Measurements from ENCODE around the gene GPR25. TPM values are rescaled to one million over a fixed set of nuclear protein-coding genes. Genes with fewer than 3 reads are reported as not detected.

Gene GPR25
- total RNA-seq, 1 experiment from 2014 or later = not detected

DNA sequence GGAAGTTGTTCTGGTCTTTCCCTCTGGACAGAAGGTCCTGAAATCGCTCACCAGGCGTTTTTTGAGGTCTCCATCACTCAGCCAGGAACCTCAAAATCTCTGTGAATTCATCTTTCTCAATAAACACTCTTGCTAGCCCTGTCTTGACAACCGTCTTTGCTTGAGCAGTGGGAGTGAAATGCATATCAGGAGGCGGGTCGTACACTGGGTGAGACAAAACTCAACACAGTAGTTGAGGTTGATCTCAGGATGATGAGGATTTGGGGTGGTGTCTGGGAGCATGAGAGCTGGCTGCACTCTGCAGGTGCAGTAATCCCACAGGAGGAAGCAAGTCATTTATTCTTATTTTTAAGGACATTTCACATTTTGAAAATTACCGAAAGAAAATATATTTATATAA lies 1.9 kb downstream of the GPR25 start:
- Histone ChIP-seq H3K36me3 (ENCODE audit: insufficient read depth, low read length, poor library complexity, severe bottlenecking) (no peaks in the 10 kb centered on the region), H3K4me1 (ENCODE audit: insufficient read depth, low read length, poor library complexity, severe bottlenecking) (no peaks in the 10 kb centered on the region), H3K9me3 (ENCODE audit: low read depth, low read length, poor library complexity, severe bottlenecking) (no peaks in the 10 kb centered on the region), H3K27ac (ENCODE audit: low read depth, low read length, poor library complexity, severe bottlenecking) (no peak overlapping the region), H3K4me3 (ENCODE audit: low read depth, low read length, poor library complexity, severe bottlenecking) (no peak overlapping the region), H3K27me3 (replicated peaks; ENCODE audit: insufficient read depth, low read depth, low read length, poor library complexity) (peaks cover 8% of the 10 kb centered on the region)
- BruUV-seq (replicated peaks) = no TSS peak
- intact Hi-C loops (cut with micrococcal nuclease; ENCODE audit: unreplicated experiment) = no loop called here
- TF ChIP-seq, protein P1, sequence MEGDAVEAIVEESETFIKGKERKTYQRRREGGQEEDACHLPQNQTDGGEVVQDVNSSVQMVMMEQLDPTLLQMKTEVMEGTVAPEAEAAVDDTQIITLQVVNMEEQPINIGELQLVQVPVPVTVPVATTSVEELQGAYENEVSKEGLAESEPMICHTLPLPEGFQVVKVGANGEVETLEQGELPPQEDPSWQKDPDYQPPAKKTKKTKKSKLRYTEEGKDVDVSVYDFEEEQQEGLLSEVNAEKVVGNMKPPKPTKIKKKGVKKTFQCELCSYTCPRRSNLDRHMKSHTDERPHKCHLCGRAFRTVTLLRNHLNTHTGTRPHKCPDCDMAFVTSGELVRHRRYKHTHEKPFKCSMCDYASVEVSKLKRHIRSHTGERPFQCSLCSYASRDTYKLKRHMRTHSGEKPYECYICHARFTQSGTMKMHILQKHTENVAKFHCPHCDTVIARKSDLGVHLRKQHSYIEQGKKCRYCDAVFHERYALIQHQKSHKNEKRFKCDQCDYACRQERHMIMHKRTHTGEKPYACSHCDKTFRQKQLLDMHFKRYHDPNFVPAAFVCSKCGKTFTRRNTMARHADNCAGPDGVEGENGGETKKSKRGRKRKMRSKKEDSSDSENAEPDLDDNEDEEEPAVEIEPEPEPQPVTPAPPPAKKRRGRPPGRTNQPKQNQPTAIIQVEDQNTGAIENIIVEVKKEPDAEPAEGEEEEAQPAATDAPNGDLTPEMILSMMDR (conservative IDR thresholded peaks at IDR 0.05; ENCODE audit: low read depth, low read length) = no peak
- no peak for TF ChIP-seq EZH2 (IDR thresholded peaks at IDR 0.05; ENCODE audit: borderline replicate concordance, low read depth, low read length, poor library complexity, severe bottlenecking)
- ChIA-PET POLR2A (ENCODE audit: low non-redundant PET) (no interaction called here), CTCF (interaction anchor here (0.5 kb wide), 1 partner anchor 230 kb away, joined by 4 read pairs; no protein-coding TSS in a partner anchor)
- no peak for DNase-seq (ENCODE audit: low spot score)

DNA sequence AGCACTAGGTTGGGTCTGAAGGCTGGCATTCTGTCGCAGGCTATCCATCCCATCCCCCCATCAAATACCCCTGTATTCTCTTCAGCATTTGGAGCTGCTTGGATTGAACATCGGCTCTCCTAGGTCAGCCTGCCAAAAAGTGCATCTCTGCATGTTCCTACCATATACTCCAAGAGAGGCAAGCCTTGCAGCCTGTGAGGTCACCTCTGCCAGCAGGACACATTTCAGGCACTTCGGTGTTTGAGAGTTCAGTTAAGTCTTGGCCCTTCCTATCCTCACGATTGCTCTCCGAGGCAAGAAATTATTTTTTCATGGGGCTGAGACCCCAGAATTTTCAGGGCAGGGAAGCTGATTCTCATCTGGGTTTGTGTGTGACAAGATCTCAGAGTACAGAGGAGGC lies 2.6 kb downstream of the GPR25 start:
- peaks cover 8% of the 10 kb centered on the region for H3K27me3 ChIP-seq (replicated peaks; ENCODE audit: insufficient read depth, low read depth, low read length, poor library complexity)
- no peak overlapping the region for H3K4me3 ChIP-seq (ENCODE audit: low read depth, low read length, poor library complexity, severe bottlenecking)
- TF ChIP-seq, protein P1 (conservative IDR thresholded peaks at IDR 0.05; ENCODE audit: low read depth, low read length) = no peak
- no peak for TF ChIP-seq EZH2 (IDR thresholded peaks at IDR 0.05; ENCODE audit: borderline replicate concordance, low read depth, low read length, poor library complexity, severe bottlenecking)
- H3K4me1 ChIP-seq (ENCODE audit: insufficient read depth, low read length, poor library complexity, severe bottlenecking) = no peaks in the 10 kb centered on the region
- no peak overlapping the region for H3K27ac ChIP-seq (ENCODE audit: low read depth, low read length, poor library complexity, severe bottlenecking)
- no peak for DNase-seq (ENCODE audit: low spot score)
- H3K9me3 ChIP-seq (ENCODE audit: low read depth, low read length, poor library complexity, severe bottlenecking) = no peaks in the 10 kb centered on the region
- POLR2A ChIA-PET (ENCODE audit: low non-redundant PET) = interaction anchor here (0.5 kb wide), 1 partner anchor 339 kb away, joined by 16 read pairs; no protein-coding TSS in a partner anchor
- BruUV-seq (replicated peaks) = no TSS peak
- intact Hi-C loops (cut with micrococcal nuclease; ENCODE audit: unreplicated experiment) = no loop called here
- CTCF ChIA-PET = interaction anchor here (0.5 kb wide), 1 partner anchor 230 kb away, joined by 4 read pairs; no protein-coding TSS in a partner anchor
- no peaks in the 10 kb centered on the region for H3K36me3 ChIP-seq (ENCODE audit: insufficient read depth, low read length, poor library complexity, severe bottlenecking)

DNA sequence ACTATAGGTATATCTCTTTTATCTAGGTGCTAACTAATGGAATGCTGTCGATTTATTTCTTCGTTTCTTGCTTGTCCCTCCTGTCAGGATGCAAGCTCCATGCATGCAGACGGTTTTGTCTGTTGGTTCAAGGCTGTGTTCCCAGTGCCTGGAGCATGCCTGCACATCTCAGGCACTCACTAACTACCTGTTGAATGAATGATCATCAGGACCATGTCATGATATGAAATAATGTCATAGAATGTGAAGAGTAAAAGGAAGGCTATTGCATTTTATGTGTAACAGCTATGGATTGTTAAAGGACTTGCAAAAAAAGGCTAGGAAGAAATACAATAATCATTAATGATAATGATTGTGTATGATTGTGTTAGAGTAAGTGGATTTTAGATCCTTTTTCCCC lies 4.2 kb downstream of the GPR25 start:
- H3K27me3 ChIP-seq (replicated peaks; ENCODE audit: insufficient read depth, low read depth, low read length, poor library complexity) = peaks cover 4% of the 10 kb centered on the region
- H3K36me3 ChIP-seq (ENCODE audit: insufficient read depth, low read length, poor library complexity, severe bottlenecking) = no peaks in the 10 kb centered on the region
- no peak overlapping the region for H3K27ac ChIP-seq (ENCODE audit: low read depth, low read length, poor library complexity, severe bottlenecking)
- intact Hi-C loops (cut with micrococcal nuclease; ENCODE audit: unreplicated experiment) = no loop called here
- TF ChIP-seq, protein P1 (conservative IDR thresholded peaks at IDR 0.05; ENCODE audit: low read depth, low read length) = no peak
- TF ChIP-seq EZH2 (IDR thresholded peaks at IDR 0.05; ENCODE audit: borderline replicate concordance, low read depth, low read length, poor library complexity, severe bottlenecking) = no peak
- ChIA-PET POLR2A (ENCODE audit: low non-redundant PET) (no interaction called here), CTCF (interaction anchor here (0.6 kb wide), 3 partner anchors 18 to 481 kb away, joined by 3 to 6 read pairs (median 4); partner anchors contain the start of gene INAVA)
- no peaks in the 10 kb centered on the region for H3K9me3 ChIP-seq (ENCODE audit: low read depth, low read length, poor library complexity, severe bottlenecking)
- no peaks in the 10 kb centered on the region for H3K4me1 ChIP-seq (ENCODE audit: insufficient read depth, low read length, poor library complexity, severe bottlenecking)
- no peak overlapping the region for H3K4me3 ChIP-seq (ENCODE audit: low read depth, low read length, poor library complexity, severe bottlenecking)
- no TSS peak for BruUV-seq (replicated peaks)
- no peak for DNase-seq (ENCODE audit: low spot score)
